HG03558 (cell line): ENCODE measurements around the gene RETREG1.
"Not testable (repeated sequence)": the region's sequence is repeated elsewhere in the genome, so short reads cannot be mapped to it uniquely, and the experiment has no call there.

ENCODE experiments used
- ATAC-seq: cut with Tn5 transposase; IDR thresholded peaks from one replicate; pipeline ENCODE4 v1.9.1; 2021; ENCODE audit warnings: moderate number of reproducible peaks; ENCODE audit not compliant: unreplicated experiment; ENCODE audit errors: extremely low read depth

The RETREG1 gene

GRCh38 chr5:16464664-16465543 lies 151.9 kb downstream of the RETREG1 start:
- ATAC-seq, result no peak

DNA sequence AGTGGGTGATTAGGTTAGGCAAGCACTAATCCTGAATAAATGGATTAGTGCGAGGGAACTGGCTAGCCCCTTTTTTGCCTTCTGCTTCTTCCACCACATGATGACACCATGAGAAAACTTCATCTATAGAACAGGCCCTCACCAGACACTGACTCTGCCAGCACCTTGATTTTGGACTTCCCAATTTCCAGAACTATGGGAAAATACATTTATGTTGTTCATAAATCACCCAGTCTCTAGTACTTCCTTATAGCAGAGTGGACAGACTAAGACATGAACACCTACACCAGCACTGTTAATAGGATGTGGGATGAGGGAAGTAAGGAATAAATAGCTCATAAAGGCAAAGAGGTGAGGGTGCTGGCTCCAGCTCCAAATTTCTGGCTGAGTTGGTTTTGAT lies 152.6 kb downstream of the RETREG1 start:
- no peak for ATAC-seq

DNA sequence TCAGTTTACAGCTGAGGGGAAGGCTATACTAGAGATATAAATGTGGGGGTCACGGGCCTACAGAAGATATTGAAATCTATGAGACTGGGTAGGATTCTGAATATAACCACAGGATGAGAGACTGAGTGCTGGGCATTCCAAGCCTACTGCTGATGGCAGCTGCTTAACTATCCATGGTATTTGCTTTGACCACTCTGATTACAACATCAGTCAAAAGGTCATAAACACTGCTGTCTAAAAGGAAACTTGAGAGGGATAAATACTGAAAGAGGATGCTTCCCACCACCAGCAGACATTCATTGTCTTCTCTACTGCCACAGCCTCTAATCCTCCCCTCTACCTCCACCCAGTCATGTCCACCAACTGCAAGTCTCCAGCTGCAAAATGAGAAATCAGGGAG lies 155.0 kb downstream of the RETREG1 start:
- no peak for ATAC-seq

DNA sequence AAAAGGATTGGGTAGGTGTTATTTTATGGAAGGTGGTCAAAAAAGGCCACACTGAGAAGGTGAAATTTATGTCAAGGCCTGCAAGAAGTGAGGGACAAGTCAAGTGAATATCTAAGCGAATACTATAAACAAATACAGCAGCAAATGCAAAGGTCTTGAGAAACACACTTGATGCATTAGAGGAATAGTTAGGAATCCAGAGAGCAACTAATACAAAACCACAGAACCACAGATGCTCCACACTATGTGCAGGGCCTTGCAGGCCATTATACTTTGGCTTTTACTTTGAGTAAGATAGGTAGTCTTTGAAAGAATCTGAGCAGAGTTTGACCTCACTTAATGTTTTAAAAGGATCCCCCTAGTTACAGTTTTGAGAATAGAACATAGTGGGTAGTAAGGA lies 155.8 kb downstream of the RETREG1 start:
- ATAC-seq, result no peak

GRCh38 chr5:16459451-16459850 lies 157.3 kb downstream of the RETREG1 start:
- ATAC-seq, result no peak

DNA sequence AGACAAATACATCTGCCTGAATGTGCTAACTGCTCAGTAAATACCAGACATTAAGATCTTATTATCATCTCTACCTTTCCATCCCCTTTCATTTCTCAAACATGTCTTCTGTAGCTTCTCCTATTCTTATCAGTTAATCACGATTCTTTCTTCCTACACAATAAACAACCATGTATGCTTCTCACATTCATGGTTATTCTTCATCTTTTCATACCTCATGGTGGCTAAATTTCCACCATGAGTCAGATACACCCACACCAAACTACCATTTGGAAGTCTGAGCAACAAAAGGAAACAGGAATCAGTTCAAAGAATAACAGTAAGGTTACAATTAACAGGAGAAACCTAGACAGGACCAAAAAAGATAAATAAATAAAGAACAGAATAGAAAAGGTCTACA lies 158.9 kb downstream of the RETREG1 start:
- ATAC-seq, result no peak

GRCh38 chr5:16457451-16457850 lies 159.3 kb downstream of the RETREG1 start:
- no peak for ATAC-seq

- ATAC-seq, result peak; percentile 42
Observed at GRCh38 chr5:16456103-16456832, 160.5 kb downstream of the RETREG1 start.

GRCh38 chr5:16455668-16456067 lies 161.1 kb downstream of the RETREG1 start:
- ATAC-seq, result no peak

DNA sequence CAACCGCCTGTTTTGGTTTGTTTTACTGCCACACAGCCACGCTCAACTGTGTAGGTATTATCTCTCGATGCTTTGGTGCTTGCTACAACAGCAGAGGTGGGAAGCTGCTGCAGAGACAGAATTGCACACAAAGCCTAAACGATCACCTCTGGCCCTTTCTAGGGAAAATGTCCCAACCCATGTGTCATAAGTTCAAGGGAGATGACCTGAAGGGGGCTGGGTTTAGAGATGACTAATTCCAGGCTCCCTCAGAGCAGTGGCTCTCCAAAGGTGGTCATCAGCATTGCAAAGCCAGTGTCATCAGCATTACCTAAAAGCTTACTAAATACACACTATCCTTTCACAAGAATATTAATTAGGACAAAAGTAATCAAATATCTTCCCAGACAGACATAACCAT lies 162.1 kb downstream of the RETREG1 start:
- no peak for ATAC-seq

DNA sequence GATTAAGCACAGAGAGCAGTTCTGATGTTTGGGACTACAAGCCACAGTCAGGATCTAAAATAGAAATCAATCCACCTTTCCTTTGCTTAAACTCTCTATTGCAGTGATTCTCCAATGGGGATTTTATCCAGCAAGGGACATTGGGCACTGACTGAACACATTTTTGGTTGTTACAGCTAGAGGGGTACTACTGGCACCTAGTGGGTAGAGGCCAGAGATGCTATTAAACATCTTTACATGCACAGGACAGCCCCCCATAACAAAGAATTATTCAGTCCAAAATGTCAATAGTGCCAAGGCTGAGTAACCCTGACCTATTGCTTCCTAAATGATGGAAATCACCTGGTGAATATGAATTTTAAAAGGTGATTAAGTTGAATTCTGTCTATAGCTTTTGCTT lies 163.2 kb downstream of the RETREG1 start:
- no peak for ATAC-seq

GRCh38 chr5:16450163-16450562 lies 166.6 kb downstream of the RETREG1 start:
- no peak for ATAC-seq

GRCh38 chr5:16446993-16447392 lies 169.8 kb downstream of the RETREG1 start:
- no peak for ATAC-seq

DNA sequence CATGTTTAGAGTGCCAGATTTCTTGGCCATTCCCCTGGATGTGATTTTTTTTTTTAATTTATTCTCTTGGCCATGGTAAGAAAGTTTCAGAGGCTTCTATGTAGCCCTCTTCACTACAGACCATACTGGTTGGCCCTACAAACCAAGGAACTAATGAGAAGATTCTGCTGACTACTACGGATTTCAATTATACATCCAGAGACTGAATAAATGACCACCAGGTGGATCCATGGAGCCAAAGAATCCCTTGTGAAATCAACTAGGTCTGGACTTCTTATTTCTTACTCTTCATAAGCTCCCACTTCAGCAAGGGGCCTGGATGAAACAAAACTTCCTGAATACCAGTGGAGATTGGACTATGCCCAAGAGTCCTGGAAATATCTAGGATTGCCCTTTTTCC lies 178.8 kb downstream of the RETREG1 start:
- no peak for ATAC-seq

- not testable (repeated sequence) for ATAC-seq
Observed at GRCh38 chr5:16436065-16436682, 180.6 kb downstream of the RETREG1 start.

DNA sequence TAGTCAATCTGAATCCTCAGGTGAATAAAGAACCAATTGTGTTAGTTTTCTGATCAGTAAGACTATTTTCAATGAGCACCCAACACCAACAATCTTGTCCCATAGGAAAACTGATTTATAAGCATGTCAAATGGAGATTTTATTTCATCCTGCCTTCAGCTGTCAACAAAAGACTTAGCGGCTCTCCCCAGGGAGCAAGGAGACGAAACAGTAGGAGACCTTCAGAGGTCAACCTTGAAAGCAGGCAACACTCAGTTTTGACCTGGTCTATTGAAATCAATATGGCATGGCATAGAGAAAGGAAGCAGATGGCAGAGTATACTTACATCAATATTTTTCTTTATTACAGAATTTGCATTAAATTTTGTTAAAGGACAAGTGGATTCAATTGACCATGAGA lies 185.3 kb downstream of the RETREG1 start:
- no peak for ATAC-seq

GRCh38 chr5:16430349-16431089 lies 186.3 kb downstream of the RETREG1 start:
- no peak for ATAC-seq

- ATAC-seq, result no peak
Observed at GRCh38 chr5:16428359-16428758, 188.4 kb downstream of the RETREG1 start.

DNA sequence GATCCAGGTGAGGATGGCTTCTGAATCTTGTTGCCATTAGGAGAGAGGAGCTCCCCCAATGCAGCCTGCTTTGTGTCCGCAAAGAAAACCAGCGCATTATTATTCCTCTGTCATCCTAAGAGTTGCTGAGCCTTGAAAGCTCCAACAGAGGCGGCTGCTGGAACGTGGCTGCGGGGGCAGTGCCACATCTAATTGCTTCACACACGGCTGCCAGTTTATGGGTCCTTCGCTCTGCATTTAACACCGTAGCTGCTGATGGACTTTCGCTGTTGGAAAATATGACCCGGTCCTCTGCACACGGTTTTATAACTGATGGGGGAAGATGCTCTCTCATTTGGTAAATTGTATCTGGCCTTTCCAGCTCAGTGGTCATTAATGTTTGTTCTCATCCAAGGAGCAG lies 189.2 kb downstream of the RETREG1 start:
- no peak for ATAC-seq
